K562 (cell line): ENCODE results near the gene ZDHHC8. TPM values are rescaled to one million over a fixed set of nuclear protein-coding genes. Genes with fewer than 3 reads are reported as not detected.

Experiments used
- CBX1 ChIP-seq: sonication (generic); IDR thresholded peaks from 2 replicates; pipeline ENCODE4 v1.6.1; 2016; ENCODE audit warnings: antibody characterized with exemption, low read depth, mild to moderate bottlenecking
- CLOCK ChIP-seq: fragments of 250-450 bp; sonication (Bioruptor Pico); IDR thresholded peaks from 2 replicates; pipeline ENCODE4 v1.4.0; 2020; ENCODE audit warnings: mild to moderate bottlenecking, moderate library complexity, borderline replicate concordance
- CXXC5 ChIP-seq: fragments of 250-450 bp; sonication (Bioruptor Pico); IDR thresholded peaks from 2 replicates; pipeline ENCODE4 v1.8.0; 2022; ENCODE audit warnings: inconsistent platforms, mild to moderate bottlenecking, moderate library complexity
- EGR1 ChIP-seq: fragments of 450-650 bp; conservative IDR thresholded peaks from 2 replicates; pipeline ENCODE4 v1.6.1; 2017; ENCODE audit warnings: mild to moderate bottlenecking
- IRF2 ChIP-seq: sonication (generic); formaldehyde crosslinking; IDR thresholded peaks from 2 replicates; pipeline ENCODE4 v1.8.1; 2022; ENCODE audit warnings: mild to moderate bottlenecking, missing genetic modification reagents
- NR2C2 ChIP-seq, 2 experiments: fragments of 200-800 bp in 1 of 2; sonication (Bioruptor generic) in 1 of 2; sonication (generic) in 1 of 2; formaldehyde crosslinking in 1 of 2; IDR thresholded peaks; 2 replicates each; pipeline versions ENCODE4 v1.6.1 to v1.8.0; 2016 to 2022; ENCODE audit warnings: mild to moderate bottlenecking in 1 of 2, missing compliant biosample characterization in 1 of 2, missing genetic modification characterization in 1 of 2, missing genetic modification reagents in 1 of 2
- PML ChIP-seq: IDR thresholded peaks from 2 replicates; pipeline ENCODE4 v1.6.1; 2012; ENCODE audit warnings: low read length, inconsistent platforms
- POLR2AphosphoS2 ChIP-seq: IDR thresholded peaks from 2 replicates; pipeline ENCODE4 v1.6.1; 2012; ENCODE audit warnings: low read length, improper control_type of control experiment
- POLR2B ChIP-seq: fragments of 450-650 bp; IDR thresholded peaks from 2 replicates; pipeline ENCODE4 v1.6.1; 2018; ENCODE audit warnings: low read depth; ENCODE audit not compliant: partially characterized antibody
- PTRF ChIP-seq: fragments of 450-650 bp; IDR thresholded peaks from 2 replicates; pipeline ENCODE4 v1.6.1; 2016; ENCODE audit warnings: mild to moderate bottlenecking, missing genetic modification characterization, missing compliant biosample characterization
- RNF2 ChIP-seq: sonication (generic); IDR thresholded peaks from 2 replicates; pipeline ENCODE4 v1.6.1; 2016
- SMAD4 ChIP-seq: fragments of 250-450 bp; sonication (Bioruptor Pico); conservative IDR thresholded peaks from 2 replicates; pipeline ENCODE4 v1.8.0; 2021; ENCODE audit warnings: inconsistent platforms, mild to moderate bottlenecking, moderate library complexity
- STAT6 ChIP-seq: sonication (generic); formaldehyde crosslinking; IDR thresholded peaks from 2 replicates; pipeline ENCODE4 v1.8.1; 2023; ENCODE audit warnings: mild to moderate bottlenecking, missing genetic modification reagents
- SUPT5H ChIP-seq: fragments of 450-650 bp; IDR thresholded peaks from 2 replicates; pipeline ENCODE4 v1.6.1; 2016
- TARDBP ChIP-seq: fragments of 450-650 bp; IDR thresholded peaks from 2 replicates; pipeline ENCODE4 v1.6.1; 2016
- TCF7L2 ChIP-seq: fragments of 150-350 bp; IDR thresholded peaks from 2 replicates; pipeline ENCODE4 v1.6.1; 2016; ENCODE audit warnings: low read depth, mild to moderate bottlenecking, low read length, moderate library complexity
- THAP7 ChIP-seq: fragments of 250-450 bp; sonication (Bioruptor Pico); IDR thresholded peaks from 2 replicates; pipeline ENCODE4 v1.5.0; 2021
- TSC22D4 ChIP-seq: fragments of 450-650 bp; IDR thresholded peaks from 2 replicates; pipeline ENCODE4 v1.6.1; 2016; ENCODE audit warnings: missing genetic modification characterization, missing biosample characterization, control low read depth
- XRCC5 ChIP-seq: fragments of 200-400 bp; formaldehyde crosslinking; IDR thresholded peaks from 2 replicates; pipeline ENCODE4 v1.6.1; 2017; ENCODE audit warnings: low read depth, mild to moderate bottlenecking, low read length
- ZBTB1 ChIP-seq: sonication (generic); formaldehyde crosslinking; IDR thresholded peaks from 2 replicates; pipeline ENCODE4 v1.8.1; 2023; ENCODE audit warnings: missing genetic modification reagents, low read depth, mild to moderate bottlenecking, borderline replicate concordance
- ZNF12 ChIP-seq: sonication (generic); formaldehyde crosslinking; IDR thresholded peaks from 2 replicates; pipeline ENCODE4 v1.4.0; 2020; ENCODE audit warnings: mild to moderate bottlenecking, missing genetic modification reagents
- ZNF140 ChIP-seq: fragments of 250-450 bp; sonication (Bioruptor Pico); IDR thresholded peaks from 2 replicates; pipeline ENCODE4 v1.8.0; 2021; ENCODE audit warnings: moderate library complexity, mild to moderate bottlenecking, inconsistent platforms
- polyA plus RNA-seq, 8 experiments: library from polyadenylated mRNA; depleted of rRNA in 4 of 8; stranded (reverse) in 5 of 8; unstranded in 3 of 8; fragments of >200 nt; fragmentation: Nextera tagmentation in 2 of 8; fragmentation: Illumina TruSeq in 1 of 8; extraction: Ambion mirVana in 2 of 8; extraction: Trizol in 1 of 8; gene quantifications; 2 replicates each; pipeline versions ENCODE4 v1.2.1 to v1.2.3, GENCODE V29; 2011 to 2014; ENCODE audit warnings: inconsistent platforms in 1 of 8, missing spikeins in 1 of 8
- total RNA-seq, 7 experiments: library from RNA; depleted of rRNA in 6 of 7; stranded (reverse); fragments of >200 nt in 6 of 7; fragmentation: Illumina TruSeq in 2 of 7; extraction: Trizol in 2 of 7; gene quantifications; 2 replicates each; pipeline versions ENCODE4 v1.2.1 to v1.2.3, GENCODE V29; 2011 to 2021; ENCODE audit warnings: low replicate concordance in 1 of 7

Gene ZDHHC8
- total and polyA plus RNA-seq, 9 of the 15 experiments (the other 6 are each of a cell fraction or from before 2014, with no cell fraction given), result 0.04 to 109 (median 16.4) TPM

- 0 out of 2 replicates have a peak, but pooled peaks have one; percentile 7 for TF ChIP-seq ZNF12 (CRISPR knock-in tag)
- TF ChIP-seq EGR1, result no peak
- TF ChIP-seq TCF7L2, result 0 out of 2 replicates have a peak, but pooled peaks have one; percentile 20
- peak; percentile 50; the same call in 1 of the 2 replicates for TF ChIP-seq SUPT5H
- TF ChIP-seq RNF2, result no peak
- TF ChIP-seq SMAD4, result no peak
- peak; percentile 71; the same call in 1 of the 2 replicates for TF ChIP-seq IRF2
- TF ChIP-seq TARDBP, result no peak
- no peak for TF ChIP-seq CBX1
- TF ChIP-seq TSC22D4 (tag), result no peak
- TF ChIP-seq STAT6 (CRISPR knock-in tag), result no peak
- TF ChIP-seq CXXC5 (CRISPR knock-in tag), result no peak
- 0 out of 2 replicates have a peak, but pooled peaks have one; percentile 3 for TF ChIP-seq PML
- no peak for TF ChIP-seq PTRF (tag)
- no peak for TF ChIP-seq NR2C2 (CRISPR knock-in tag; IDR thresholded peaks at IDR 0.05)
- TF ChIP-seq NR2C2 (tag; IDR thresholded peaks at IDR 0.05), result no peak
- TF ChIP-seq ZNF140, result no peak
- no peak for TF ChIP-seq CLOCK (CRISPR knock-in tag)
- no peak for TF ChIP-seq ZBTB1 (CRISPR knock-in tag)
- peak; percentile 28 for TF ChIP-seq POLR2B
- peak; percentile 23; the same call in 1 of the 2 replicates for TF ChIP-seq POLR2AphosphoS2
- TF ChIP-seq THAP7 (CRISPR knock-in tag), result no peak
- TF ChIP-seq XRCC5, result no peak
Observed at GRCh38 chr22:20101638-20102037, 30.0 kb upstream of the ZDHHC8 start (continued).
